NCI-H524 (cell line): ENCODE results near the gene DIPK1B.
A peak's percentile ranks its signal among the peaks of the same experiment; 100 is the strongest.

Experiments used
- DNase-seq, 2 experiments: peaks; one replicate each; lab custom pipeline; 2025; lab: John Stamatoyannopoulos, UW

Gene DIPK1B

DNA sequence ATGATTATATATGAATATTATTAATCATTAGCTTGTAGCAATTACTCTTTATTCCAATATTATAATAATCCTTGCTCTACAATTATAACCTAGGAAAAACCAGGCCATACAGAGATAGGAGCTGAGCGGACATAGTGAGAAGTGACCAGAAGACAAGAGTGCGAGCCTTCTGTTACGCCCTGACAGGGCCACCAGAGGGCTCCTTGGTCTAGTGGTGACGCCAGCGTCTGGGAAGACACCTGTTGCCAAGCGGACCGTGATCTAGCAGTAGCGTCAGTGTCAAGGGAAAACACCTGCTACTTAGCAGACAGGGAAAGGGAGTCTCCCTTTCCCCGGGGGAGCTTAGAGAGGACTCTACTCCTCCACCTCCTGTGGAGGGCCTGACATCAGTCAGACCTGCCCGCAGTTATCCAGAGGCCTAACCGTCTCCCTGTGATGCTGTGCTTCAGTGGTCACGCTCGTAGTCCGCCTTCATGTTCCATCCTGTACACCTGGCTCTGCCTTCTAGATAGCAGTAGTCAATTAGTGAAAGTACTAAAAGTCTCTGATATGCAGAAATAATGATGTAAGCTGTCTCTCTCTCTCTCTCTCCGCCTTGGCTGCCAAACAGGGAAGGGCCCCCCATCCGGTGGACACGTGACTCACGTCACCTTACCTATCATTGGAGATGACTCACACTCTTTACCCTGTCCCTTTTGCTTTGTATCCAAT, 54.2 kb downstream of the DIPK1B start:
- peak; percentile 56 to 77 for DNase-seq

DNA sequence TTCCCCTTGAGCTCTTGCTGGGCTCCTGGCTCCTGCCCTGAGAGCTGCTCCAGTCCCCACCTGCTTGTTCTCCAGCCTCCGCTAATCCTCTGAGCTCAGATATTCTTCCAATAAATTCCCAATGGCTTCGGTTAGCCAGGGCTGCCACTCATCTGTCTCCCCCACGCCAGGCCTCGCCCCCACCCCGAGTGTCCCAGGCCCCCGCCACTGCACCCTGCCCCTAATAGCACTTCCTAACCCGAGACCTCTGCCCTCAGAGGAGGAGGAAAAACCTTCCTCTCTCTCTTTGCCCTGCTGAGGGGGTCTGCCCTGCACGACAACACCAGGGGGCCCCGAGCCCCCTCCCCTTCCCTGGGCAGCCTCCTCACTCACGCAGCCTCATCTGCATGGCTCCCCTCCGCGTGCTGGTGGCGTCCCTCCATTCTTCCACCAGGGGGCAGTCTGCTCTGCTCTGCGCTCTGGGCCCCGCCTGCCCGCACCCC, 57.4 kb downstream of the DIPK1B start:
- DNase-seq: peak in 1 of 2 experiments; percentile 43

DNA sequence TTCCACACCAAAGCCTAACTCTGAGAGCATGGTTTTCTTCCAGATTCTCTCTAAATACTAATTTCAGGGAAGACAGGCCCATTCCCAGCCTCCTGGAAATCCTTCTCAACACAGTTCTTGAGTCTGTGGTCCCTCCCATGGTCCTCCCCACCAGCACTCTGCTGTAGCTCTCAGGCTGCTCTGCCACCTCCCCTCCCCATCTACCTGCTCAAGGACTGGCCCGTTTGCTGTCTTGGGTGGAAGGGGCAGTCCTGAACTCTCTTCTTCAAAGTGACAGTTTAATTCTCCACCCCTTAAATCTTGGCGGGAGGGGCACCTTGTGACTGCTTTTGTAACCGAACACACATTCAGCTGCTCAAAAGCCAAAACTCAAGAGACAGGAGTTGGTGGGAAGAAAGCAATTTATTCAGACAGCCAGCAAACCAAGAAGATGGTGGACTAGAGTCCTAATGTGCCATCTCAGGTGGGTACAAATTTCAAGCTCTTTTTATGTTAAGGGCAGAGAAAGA, 59.6 kb downstream of the DIPK1B start:
- no peak for DNase-seq

DNA sequence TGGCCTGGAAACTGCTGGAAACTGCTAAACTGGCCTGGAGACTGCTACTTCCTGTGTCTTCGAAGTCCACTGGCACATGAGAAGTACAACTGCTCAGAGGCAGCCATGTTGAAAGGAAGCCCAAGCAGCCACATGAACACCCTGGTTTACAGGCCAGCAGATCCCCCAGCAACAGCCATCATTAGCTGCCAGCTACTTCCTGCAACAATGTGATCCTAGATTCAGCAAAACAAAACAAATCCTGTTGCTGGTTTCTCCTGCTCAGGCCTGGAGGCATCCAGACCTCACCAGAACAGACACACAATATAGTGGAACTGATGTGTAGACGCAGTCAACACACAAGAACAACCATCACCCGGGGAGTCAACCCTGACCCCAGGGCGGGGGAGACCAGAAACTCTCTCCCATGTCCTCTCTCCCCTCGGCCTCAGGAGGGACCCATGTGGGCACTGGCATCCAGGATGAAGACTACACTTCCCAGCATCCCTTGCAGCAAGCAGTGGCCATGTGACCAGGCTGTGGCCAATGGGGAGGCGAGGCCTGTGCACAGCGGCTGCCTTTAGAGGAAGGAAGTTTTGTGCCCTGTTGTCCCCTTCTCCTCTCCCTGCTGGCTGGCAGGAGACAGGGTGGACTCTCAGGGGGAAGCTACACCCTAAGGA, 61.1 kb downstream of the DIPK1B start:
- DNase-seq: peak in 1 of 2 experiments; percentile 49
